ENCODE results near the gene CD8B2.
A peak's percentile ranks its signal among the peaks of the same experiment; 100 is the strongest.
"Not testable (repeated sequence)": the region's sequence is repeated elsewhere in the genome, so short reads cannot be mapped to it uniquely, and the experiment has no call there.

CD8B2 gene

GRCh38 chr2:106513391-106513790, 26.2 kb downstream of the CD8B2 start:
- DNase-seq: not testable (repeated sequence)

- not testable (repeated sequence) for DNase-seq
Observed at GRCh38 chr2:106514827-106515226, 27.7 kb downstream of the CD8B2 start.

- no peak for DNase-seq
Observed at GRCh38 chr2:106516436-106516835, 29.3 kb downstream of the CD8B2 start.

- no peak for DNase-seq
Observed at GRCh38 chr2:106516864-106517263, 29.7 kb downstream of the CD8B2 start.

GRCh38 chr2:106517329-106517728, 30.2 kb downstream of the CD8B2 start:
- no peak for DNase-seq

- no peak for DNase-seq
Observed at GRCh38 chr2:106519767-106520166, 32.6 kb downstream of the CD8B2 start.

- no peak for DNase-seq
Observed at GRCh38 chr2:106521016-106521415, 33.9 kb downstream of the CD8B2 start.

GRCh38 chr2:106523976-106524665, 37.0 kb downstream of the CD8B2 start:
- DNase-seq: no peak

- DNase-seq: no peak
Observed at GRCh38 chr2:106530866-106531265, 43.7 kb downstream of the CD8B2 start.

GRCh38 chr2:106531676-106532214, 44.6 kb downstream of the CD8B2 start:
- DNase-seq: no peak

GRCh38 chr2:106532236-106532635, 45.1 kb downstream of the CD8B2 start:
- no peak for DNase-seq

GRCh38 chr2:106534471-106534870, 47.3 kb downstream of the CD8B2 start:
- no peak for DNase-seq

GRCh38 chr2:106536490-106536889, 49.3 kb downstream of the CD8B2 start:
- DNase-seq: peak; percentile 44

GRCh38 chr2:106537047-106537446, 49.9 kb downstream of the CD8B2 start:
- no peak for DNase-seq

- DNase-seq: peak; percentile 8
Observed at GRCh38 chr2:106537791-106538191, 50.6 kb downstream of the CD8B2 start.

- no peak for DNase-seq
Observed at GRCh38 chr2:106540886-106541285, 53.7 kb downstream of the CD8B2 start.

- no peak for DNase-seq
Observed at GRCh38 chr2:106541333-106541732, 54.2 kb downstream of the CD8B2 start.

- DNase-seq: peak; percentile 77
Observed at GRCh38 chr2:106542746-106543359, 55.7 kb downstream of the CD8B2 start.

GRCh38 chr2:106545007-106545406, 57.8 kb downstream of the CD8B2 start:
- DNase-seq: no peak

GRCh38 chr2:106546391-106546990, 59.3 kb downstream of the CD8B2 start:
- DNase-seq: no peak

- DNase-seq: no peak
Observed at GRCh38 chr2:106547164-106547903, 60.2 kb downstream of the CD8B2 start.

- DNase-seq: no peak
Observed at GRCh38 chr2:106551417-106552130, 64.4 kb downstream of the CD8B2 start.

GRCh38 chr2:106552921-106553320, 65.8 kb downstream of the CD8B2 start:
- DNase-seq: no peak
